Coronary artery (tissue), 2 donors: ENCODE data around the gene APOBEC3F.

ENCODE experiments used
- DNase-seq: peaks from one replicate; pipeline ENCODE4 v3.0.0-alpha.2; 2017; ENCODE audit warnings: low spot score
- H3K27ac ChIP-seq, 2 donors: fragments of 200-600 bp; sonication (generic); one replicate each; pipeline ENCODE4 v1.5.1; 2016 to 2019
- H3K4me3 ChIP-seq: fragments of 200-600 bp; sonication (generic); 2 replicates; pipeline ENCODE4 v1.5.1; 2016; ENCODE audit warnings: mild to moderate bottlenecking, moderate library complexity
- CTCF ChIP-seq: fragments of 200-600 bp; sonication (generic); IDR thresholded peaks from one replicate; pipeline ENCODE4 v1.5.1; 2019; ENCODE audit warnings: antibody characterized with exemption

The APOBEC3F gene

GRCh38 chr22:39101226-39101625 is 60.6 kb downstream of the APOBEC3F start:
- Histone ChIP-seq H3K4me3 (no peak overlapping the region), H3K27ac (no peak overlapping the region)
- TF ChIP-seq CTCF = no peak
- no peak for DNase-seq

GRCh38 chr22:39103431-39103830 is 62.8 kb downstream of the APOBEC3F start:
- DNase-seq = no peak
- H3K4me3 ChIP-seq = no peak overlapping the region
- no peak overlapping the region for H3K27ac ChIP-seq
- no peak for TF ChIP-seq CTCF
